Endodermal cell (in vitro differentiated cells): ENCODE results near the gene GGTA1. TPM values are rescaled to one million over a fixed set of nuclear protein-coding genes. Genes with fewer than 3 reads are reported as not detected.

Experiments used
- DNase-seq: peaks from one replicate; pipeline ENCODE4 v3.0.0-alpha.2; 2017
- H3K27ac ChIP-seq: 2 replicates; pipeline ENCODE4 v1.5.1; 2013; ENCODE audit warnings: mild to moderate bottlenecking, low read depth, low read length, moderate library complexity
- H3K27me3 ChIP-seq: 2 replicates; pipeline ENCODE4 v1.6.1; 2013; ENCODE audit warnings: mild to moderate bottlenecking, low read length, moderate library complexity; ENCODE audit not compliant: insufficient read depth, control insufficient read depth, poor library complexity, severe bottlenecking
- H3K36me3 ChIP-seq: 2 replicates; pipeline ENCODE4 v1.7.0; 2013; ENCODE audit warnings: mild to moderate bottlenecking, low read length, moderate library complexity; ENCODE audit not compliant: control insufficient read depth, insufficient read depth
- H3K4me1 ChIP-seq: one replicate; pipeline ENCODE4 v1.7.0; 2013; ENCODE audit warnings: low read length; ENCODE audit not compliant: control insufficient read depth, insufficient read depth
- H3K4me3 ChIP-seq: 2 replicates; pipeline ENCODE4 v1.5.1; 2013; ENCODE audit warnings: mild to moderate bottlenecking, low read length, moderate library complexity
- H3K9ac ChIP-seq: 2 replicates; pipeline ENCODE4 v1.6.1; 2013; ENCODE audit warnings: mild to moderate bottlenecking, low read length, moderate library complexity; ENCODE audit not compliant: poor library complexity, severe bottlenecking; ENCODE audit errors: extremely low read depth
- H3K9me3 ChIP-seq: 2 replicates; pipeline ENCODE4 v1.6.1; 2013; ENCODE audit warnings: mild to moderate bottlenecking, low read length, moderate library complexity; ENCODE audit not compliant: control insufficient read depth
- H3K27ac Mint-ChIP-seq: 2 replicates; pipeline ENCODE4 v1.8.0; 2020; ENCODE audit warnings: mixed read lengths
- H3K27me3 Mint-ChIP-seq: 2 replicates; pipeline ENCODE4 v1.8.0; 2021; ENCODE audit warnings: mild to moderate bottlenecking, mixed read lengths; ENCODE audit not compliant: insufficient read depth
- H3K36me3 Mint-ChIP-seq: 2 replicates; pipeline ENCODE4 v1.8.0; 2020; ENCODE audit warnings: low read depth, mixed read lengths
- H3K4me1 Mint-ChIP-seq: 2 replicates; pipeline ENCODE4 v1.8.0; 2020; ENCODE audit warnings: mixed read lengths
- H3K4me3 Mint-ChIP-seq: 2 replicates; pipeline ENCODE4 v1.8.0; 2020; ENCODE audit warnings: mild to moderate bottlenecking, moderate library complexity, mixed read lengths
- H3K9me3 Mint-ChIP-seq: 2 replicates; pipeline ENCODE4 v1.8.0; 2020; ENCODE audit warnings: mild to moderate bottlenecking, mixed read lengths
- WGBS, 2 experiments: methylation state at CpG; one replicate each; pipeline versions ENCODE4 v1.1.5 to v1.1.7; 2013; ENCODE audit warnings: missing lambda C conversion rate in 2 of 2, mixed read lengths in 1 of 2; ENCODE audit not compliant: insufficient coverage in 1 of 2, insufficient read length in 1 of 2; 5-methylcytosine and 5-hydroxymethylcytosine counted together
- total RNA-seq, 2 donors: library from RNA; stranded (reverse); fragmentation: NEBNext Ultra II Directional in 1 of 2; extraction: Animal tissue kit (Norgen Biotek cat#: 25700) in 1 of 2; gene quantifications; 2 replicates in 1 of 2; 3 replicates in 1 of 2; pipeline ENCODE4 v1.2.1, GENCODE V29; 2021
- TF ChIP-seq, protein P1 (sequence below): fragments of 200-600 bp; sonication (generic); conservative IDR thresholded peaks from 2 replicates; pipeline ENCODE4 v1.5.0; 2021; ENCODE audit warnings: antibody characterized with exemption, mild to moderate bottlenecking

GGTA1 gene
- total RNA-seq, 2 donors from 2014 or later, result not detected

DNA sequence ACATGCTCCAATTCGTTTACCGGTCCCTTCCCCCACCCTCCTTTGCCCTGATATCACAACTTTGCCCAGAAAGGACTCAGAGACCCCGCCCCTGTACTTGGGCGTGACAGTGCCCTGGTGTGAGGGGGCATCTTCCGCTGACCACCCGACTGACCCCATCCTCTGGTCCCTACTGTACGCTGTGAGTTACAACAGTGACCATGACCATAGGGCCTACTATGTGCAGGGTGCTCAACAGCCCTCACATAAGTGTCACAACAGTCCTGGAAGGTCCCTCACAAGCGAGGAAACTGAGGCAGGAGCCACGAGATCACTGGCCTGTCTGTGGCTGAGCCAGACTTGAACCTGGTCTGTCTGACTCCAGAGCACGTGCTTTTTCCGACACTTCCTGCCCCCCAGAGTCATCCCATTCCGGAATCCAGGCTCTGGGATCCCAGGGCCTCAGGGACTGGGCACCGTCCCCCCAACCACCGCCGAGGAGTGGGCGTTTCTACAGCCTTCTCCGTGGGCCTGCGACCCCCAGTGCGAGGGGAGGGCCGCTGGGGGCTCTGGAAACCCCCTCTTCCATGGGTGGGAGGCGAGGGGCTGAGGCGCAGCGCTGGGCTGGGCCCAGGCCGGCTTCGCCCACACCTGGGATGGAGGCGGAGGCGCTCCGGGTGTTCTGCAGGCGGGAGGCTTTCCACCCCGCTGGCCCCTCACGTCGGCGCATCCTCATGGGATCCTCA is 45.7 kb upstream of the GGTA1 start:
- Histone ChIP-seq H3K36me3 (no peaks in the 10 kb centered on the region), H3K27me3 (no peaks in the 10 kb centered on the region), H3K9ac (no peak overlapping the region), H3K4me1 (no peaks in the 10 kb centered on the region), H3K27ac (no peak overlapping the region), H3K4me3 (no peak overlapping the region), H3K9me3 (no peaks in the 10 kb centered on the region)
- H3K9me3 Mint-ChIP-seq, result no peaks in the 10 kb centered on the region
- H3K27me3 Mint-ChIP-seq, result peaks cover 45% of the 10 kb centered on the region
- H3K4me1 Mint-ChIP-seq, result no peaks in the 10 kb centered on the region
- no peak overlapping the region for H3K4me3 Mint-ChIP-seq
- H3K27ac Mint-ChIP-seq, result no peak overlapping the region
- H3K36me3 Mint-ChIP-seq, result no peaks in the 10 kb centered on the region
- no peak for DNase-seq
- WGBS, 2 experiments, result 71 to 83% methylated on average over 10 to 33 of the region's 33 CpGs
- TF ChIP-seq, protein P1, sequence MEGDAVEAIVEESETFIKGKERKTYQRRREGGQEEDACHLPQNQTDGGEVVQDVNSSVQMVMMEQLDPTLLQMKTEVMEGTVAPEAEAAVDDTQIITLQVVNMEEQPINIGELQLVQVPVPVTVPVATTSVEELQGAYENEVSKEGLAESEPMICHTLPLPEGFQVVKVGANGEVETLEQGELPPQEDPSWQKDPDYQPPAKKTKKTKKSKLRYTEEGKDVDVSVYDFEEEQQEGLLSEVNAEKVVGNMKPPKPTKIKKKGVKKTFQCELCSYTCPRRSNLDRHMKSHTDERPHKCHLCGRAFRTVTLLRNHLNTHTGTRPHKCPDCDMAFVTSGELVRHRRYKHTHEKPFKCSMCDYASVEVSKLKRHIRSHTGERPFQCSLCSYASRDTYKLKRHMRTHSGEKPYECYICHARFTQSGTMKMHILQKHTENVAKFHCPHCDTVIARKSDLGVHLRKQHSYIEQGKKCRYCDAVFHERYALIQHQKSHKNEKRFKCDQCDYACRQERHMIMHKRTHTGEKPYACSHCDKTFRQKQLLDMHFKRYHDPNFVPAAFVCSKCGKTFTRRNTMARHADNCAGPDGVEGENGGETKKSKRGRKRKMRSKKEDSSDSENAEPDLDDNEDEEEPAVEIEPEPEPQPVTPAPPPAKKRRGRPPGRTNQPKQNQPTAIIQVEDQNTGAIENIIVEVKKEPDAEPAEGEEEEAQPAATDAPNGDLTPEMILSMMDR, result no peak

DNA sequence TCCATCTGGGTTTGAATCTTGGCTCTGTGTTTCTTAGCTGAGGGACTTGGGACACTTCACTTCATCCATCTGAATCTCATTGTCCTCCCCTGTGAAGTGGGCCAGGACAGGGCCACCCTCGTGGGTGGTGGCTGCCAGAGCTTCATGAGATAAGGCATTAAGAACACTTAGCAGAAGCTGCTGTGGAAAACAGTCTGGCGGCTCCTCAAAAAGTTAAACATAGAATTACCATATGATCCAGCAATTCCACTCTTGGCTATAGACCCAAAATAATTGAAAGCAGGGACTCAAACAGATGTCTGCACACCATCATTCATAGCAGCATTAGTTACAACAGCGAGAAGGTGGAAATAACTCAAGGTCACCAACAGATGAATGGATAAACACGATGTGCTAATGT is 42.4 kb upstream of the GGTA1 start:
- Histone ChIP-seq H3K27ac (no peak overlapping the region), H3K9me3 (no peaks in the 10 kb centered on the region), H3K4me3 (no peak overlapping the region), H3K36me3 (no peaks in the 10 kb centered on the region), H3K27me3 (no peaks in the 10 kb centered on the region), H3K9ac (no peak overlapping the region), H3K4me1 (no peaks in the 10 kb centered on the region)
- Mint-ChIP-seq H3K4me1 (no peaks in the 10 kb centered on the region), H3K27me3 (peaks cover 36% of the 10 kb centered on the region), H3K4me3 (no peak overlapping the region), H3K9me3 (no peaks in the 10 kb centered on the region), H3K27ac (no peak overlapping the region), H3K36me3 (no peaks in the 10 kb centered on the region)
- 91 to 100% methylated on average over 2 to 4 of the region's 4 CpGs for WGBS, 2 experiments
- TF ChIP-seq, protein P1, result no peak
- no peak for DNase-seq

DNA sequence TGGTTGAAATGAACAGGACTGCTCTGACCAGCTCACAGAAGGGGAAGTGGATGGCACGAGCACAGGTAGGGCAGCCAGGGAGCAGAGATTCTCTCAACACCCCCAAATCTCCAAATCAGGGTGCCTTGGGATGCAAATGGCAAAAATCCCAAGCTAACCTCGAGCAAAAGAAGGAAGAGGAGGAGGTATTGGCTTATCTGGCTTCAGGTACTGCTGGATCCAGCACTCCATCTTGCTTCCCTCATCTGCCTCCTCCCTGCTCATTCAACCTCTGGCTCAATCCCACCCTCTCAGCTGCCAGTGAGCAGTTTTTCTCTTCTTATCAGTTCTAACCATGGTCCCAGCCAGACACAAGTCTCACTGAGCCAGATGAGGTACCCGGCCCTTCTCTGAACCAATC is 41.6 kb upstream of the GGTA1 start:
- Mint-ChIP-seq H3K27ac (no peak overlapping the region), H3K27me3 (peaks cover 36% of the 10 kb centered on the region), H3K4me3 (no peak overlapping the region), H3K4me1 (no peaks in the 10 kb centered on the region), H3K36me3 (no peaks in the 10 kb centered on the region), H3K9me3 (no peaks in the 10 kb centered on the region)
- Histone ChIP-seq H3K4me1 (no peaks in the 10 kb centered on the region), H3K4me3 (no peak overlapping the region), H3K9me3 (no peaks in the 10 kb centered on the region), H3K36me3 (no peaks in the 10 kb centered on the region), H3K9ac (no peak overlapping the region), H3K27ac (no peak overlapping the region), H3K27me3 (no peaks in the 10 kb centered on the region)
- TF ChIP-seq, protein P1, result no peak
- 75 to 86% methylated on average over 1 to 3 of the region's 3 CpGs for WGBS, 2 experiments
- DNase-seq, result no peak
